Measurements from ENCODE around the gene RFNG. TPM values are rescaled to one million over a fixed set of nuclear protein-coding genes. Genes with fewer than 3 reads are reported as not detected.

RFNG gene
- total RNA-seq, 2 experiments from 2014 or later = 28.7 to 28.8 TPM

DNA sequence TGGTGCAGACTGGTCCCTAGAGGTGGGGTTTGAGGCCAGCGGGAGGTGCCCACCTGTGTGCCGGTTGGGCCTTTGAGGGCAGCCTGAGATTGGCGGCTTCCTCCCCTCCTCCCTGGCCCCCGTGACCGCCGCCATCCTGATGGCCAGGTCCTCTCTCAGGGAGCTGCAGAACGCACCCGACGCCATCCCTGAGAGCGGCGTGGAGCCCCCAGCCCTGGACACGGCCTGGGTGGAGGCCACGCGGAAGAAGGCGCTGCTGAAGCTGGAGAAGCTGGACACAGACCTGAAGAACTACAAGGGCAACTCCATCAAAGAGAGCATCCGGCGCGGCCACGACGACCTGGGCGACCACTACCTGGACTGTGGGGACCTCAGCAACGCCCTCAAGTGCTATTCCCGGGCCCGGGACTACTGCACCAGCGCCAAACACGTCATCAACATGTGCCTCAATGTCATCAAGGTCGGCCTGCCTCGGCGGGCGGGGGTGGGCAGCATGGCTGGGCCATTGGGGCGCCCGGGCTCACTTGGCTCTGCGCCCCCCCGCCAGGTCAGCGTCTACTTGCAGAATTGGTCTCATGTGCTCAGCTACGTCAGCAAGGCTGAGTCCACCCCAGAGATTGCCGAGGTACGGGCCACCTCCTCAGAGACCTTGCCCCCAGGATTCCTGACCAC is 2.9 kb upstream of the RFNG start:
- DNase-seq (no peak), ATAC-seq (ENCODE audit: low read depth) (no peak)
- no peaks in the 10 kb centered on the region for H3K9me3 Mint-ChIP-seq
- POLR2A ChIA-PET = interaction anchor here (1.0 to 1.2 kb wide), 2 partner anchors 10 to 44 kb away, joined by 3 to 4 read pairs; partner anchors contain the start of gene FASN
- H3K27ac Mint-ChIP-seq = no peak overlapping the region
- no peaks in the 10 kb centered on the region for H3K27me3 Mint-ChIP-seq
- H3K4me1 Mint-ChIP-seq = peaks cover 8% of the 10 kb centered on the region
- H3K36me3 Mint-ChIP-seq = no peaks in the 10 kb centered on the region
- no peak overlapping the region for H3K4me3 Mint-ChIP-seq

DNA sequence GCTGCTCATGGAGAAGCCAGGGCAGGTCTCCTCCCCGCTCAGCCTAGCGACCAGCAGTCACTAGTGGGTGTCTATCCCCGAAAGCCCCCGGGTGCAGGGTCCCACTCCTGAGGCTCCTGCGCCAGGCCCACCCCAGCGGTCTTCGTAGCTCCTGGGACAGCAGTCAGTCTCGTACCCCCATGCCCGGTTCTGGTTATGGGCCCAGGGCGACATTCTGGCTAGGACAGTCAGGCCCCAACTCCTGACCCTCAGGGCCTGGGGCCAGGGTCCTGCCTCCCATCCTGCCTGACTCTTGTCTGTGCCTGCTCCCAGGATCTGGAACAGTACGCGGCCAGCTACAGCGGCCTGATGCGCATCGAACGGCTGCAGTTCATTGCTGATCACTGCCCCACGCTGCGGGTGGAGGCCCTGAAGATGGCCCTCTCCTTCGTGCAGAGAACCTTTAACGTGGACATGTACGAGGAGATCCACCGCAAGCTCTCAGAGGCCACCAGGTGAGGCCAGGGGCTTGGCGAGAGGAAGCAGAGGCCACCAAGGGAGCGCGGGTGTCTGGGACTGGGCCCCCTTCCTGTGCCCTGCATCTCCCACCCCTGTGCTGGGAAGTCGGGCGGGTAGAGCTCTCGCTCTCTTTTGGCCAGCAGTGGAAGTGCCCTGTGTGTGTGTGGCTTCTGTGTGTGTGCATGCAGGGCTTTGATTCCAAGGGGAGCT is 2.1 kb upstream of the RFNG start:
- POLR2A ChIA-PET = interaction anchor here (1.2 to 1.3 kb wide), 3 partner anchors 16 to 45 kb away, joined by 3 to 4 read pairs (median 3); partner anchors contain the start of genes DCXR and FASN
- Mint-ChIP-seq H3K4me3 (peak overlapping the region; percentile 74), H3K27ac (no peak overlapping the region), H3K9me3 (no peaks in the 10 kb centered on the region), H3K27me3 (no peaks in the 10 kb centered on the region), H3K4me1 (peaks cover 8% of the 10 kb centered on the region), H3K36me3 (no peaks in the 10 kb centered on the region)
- ATAC-seq (ENCODE audit: low read depth) (no peak), DNase-seq (no peak)

DNA sequence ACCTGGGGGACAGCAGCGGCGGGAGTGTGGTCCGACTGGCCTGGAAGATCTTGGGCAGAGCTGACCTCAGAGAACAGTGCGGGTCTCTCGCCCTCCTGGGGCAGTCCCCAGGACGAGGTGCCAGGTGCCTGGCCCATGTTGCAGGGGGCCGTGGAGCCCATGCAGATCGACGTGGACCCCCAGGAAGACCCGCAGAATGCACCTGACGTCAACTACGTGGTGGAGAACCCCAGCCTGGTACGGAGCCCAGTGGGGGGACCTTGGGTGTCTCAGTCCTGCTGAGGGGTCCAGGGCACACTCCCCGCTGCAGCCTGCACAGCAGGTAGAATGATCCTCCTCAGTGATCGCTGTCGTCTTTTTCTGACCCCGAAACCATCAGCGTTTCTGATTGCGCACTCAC is 1.5 kb upstream of the RFNG start:
- no peaks in the 10 kb centered on the region for H3K36me3 Mint-ChIP-seq
- peak overlapping the region; percentile 74 for H3K4me3 Mint-ChIP-seq
- POLR2A ChIA-PET = interaction anchor here (1.2 to 1.3 kb wide), 3 partner anchors 16 to 45 kb away, joined by 3 to 4 read pairs (median 3); partner anchors contain the start of genes DCXR and FASN
- H3K4me1 Mint-ChIP-seq = peaks cover 8% of the 10 kb centered on the region
- no peak for ATAC-seq (ENCODE audit: low read depth)
- H3K9me3 Mint-ChIP-seq = no peaks in the 10 kb centered on the region
- no peaks in the 10 kb centered on the region for H3K27me3 Mint-ChIP-seq
- peak overlapping the region; percentile 58 for H3K27ac Mint-ChIP-seq
- no peak for DNase-seq

DNA sequence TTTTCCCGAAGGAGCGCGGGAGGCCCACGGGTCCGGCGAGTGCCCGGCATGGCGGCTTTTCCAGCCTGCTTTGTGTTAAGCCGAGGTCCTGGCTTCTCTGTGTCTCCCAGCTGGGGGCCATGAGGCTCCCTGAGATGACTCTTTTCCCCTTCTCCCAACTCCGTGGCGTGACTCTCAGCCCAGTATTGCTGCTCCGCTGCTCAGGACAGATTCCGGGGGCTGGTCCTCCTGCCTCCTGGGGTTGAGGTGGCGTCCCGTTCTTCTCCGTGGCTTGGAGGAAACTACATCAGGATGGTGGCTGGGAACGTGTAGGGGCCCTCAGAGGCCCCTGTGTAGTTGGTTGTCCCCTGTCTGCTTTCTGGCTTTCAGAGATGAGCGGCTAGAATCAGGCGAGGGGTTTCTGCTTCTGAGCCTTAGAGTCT is 1.0 kb upstream of the RFNG start:
- POLR2A ChIA-PET = interaction anchor here (1.2 to 1.4 kb wide), 5 partner anchors 12 to 74 kb away, joined by 3 to 8 read pairs (median 4); partner anchors contain the start of genes DCXR, DUS1L and FASN
- peak overlapping the region; percentile 58 for H3K27ac Mint-ChIP-seq
- no peak for DNase-seq

DNA sequence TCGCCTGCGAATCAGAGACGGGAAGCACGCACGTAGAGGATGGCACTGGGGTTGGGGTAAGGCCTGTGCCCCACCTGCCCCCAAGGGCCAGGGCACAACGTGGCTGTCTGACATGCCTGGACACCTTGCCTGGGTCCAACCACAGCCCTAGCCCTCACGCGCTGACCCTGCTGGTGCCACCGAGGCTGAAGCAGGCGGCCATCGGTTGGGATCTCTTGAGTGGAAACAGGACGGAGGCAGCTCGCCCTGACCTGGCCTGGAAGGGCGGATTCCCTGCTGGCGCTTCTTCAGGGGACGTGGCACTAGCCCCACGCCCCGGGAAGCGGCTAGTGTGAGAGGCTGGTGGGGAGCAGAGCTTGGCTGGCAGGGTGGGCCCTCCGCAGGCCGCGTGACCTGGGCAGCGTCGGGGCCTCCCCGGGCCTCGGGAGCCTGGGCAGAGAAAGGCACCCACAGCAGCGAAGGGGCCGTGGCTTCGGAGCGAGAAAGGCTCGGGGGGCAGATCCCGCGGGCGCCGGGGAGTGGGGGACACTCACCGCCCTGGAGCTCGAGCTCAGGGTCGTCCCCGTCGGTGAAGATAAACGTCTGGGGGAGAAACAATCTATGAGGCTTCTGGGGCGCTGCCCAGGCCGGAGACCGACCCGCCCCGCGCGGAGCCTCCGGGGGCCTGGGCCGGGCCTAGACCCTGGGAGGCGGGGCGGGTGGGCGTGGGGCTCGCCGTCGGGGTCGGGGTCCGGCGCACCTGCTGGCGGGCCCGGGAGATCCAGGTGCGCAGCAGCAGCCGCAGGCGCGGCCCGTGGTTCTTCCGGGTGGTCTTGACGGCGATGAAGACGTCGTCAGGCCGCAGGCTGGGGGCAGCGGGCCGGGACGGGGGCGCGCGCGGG is 610 bp downstream of the RFNG start:
- DNase-seq (no peak), ATAC-seq (ENCODE audit: low read depth) (peak; percentile 5)
- Mint-ChIP-seq H3K4me1 (peaks cover 9% of the 10 kb centered on the region), H3K9me3 (no peaks in the 10 kb centered on the region), H3K27ac (peak overlapping the region; percentile 86), H3K27me3 (no peaks in the 10 kb centered on the region), H3K36me3 (peaks cover 2% of the 10 kb centered on the region), H3K4me3 (peak overlapping the region; percentile 86)
- POLR2A ChIA-PET = interaction anchor here (0.6 to 1.7 kb wide), 6 partner anchors 13 to 56 kb away, joined by 3 to 8 read pairs (median 5); partner anchors contain the start of genes DCXR and FASN

More for the DNA sequence above, 1.0 kb upstream of the RFNG start:
- ATAC-seq (ENCODE audit: low read depth) = no peak
- Mint-ChIP-seq H3K4me3 (peak overlapping the region; percentile 74), H3K36me3 (peaks cover 1% of the 10 kb centered on the region), H3K27me3 (no peaks in the 10 kb centered on the region), H3K9me3 (no peaks in the 10 kb centered on the region), H3K4me1 (peaks cover 8% of the 10 kb centered on the region)

DNA sequence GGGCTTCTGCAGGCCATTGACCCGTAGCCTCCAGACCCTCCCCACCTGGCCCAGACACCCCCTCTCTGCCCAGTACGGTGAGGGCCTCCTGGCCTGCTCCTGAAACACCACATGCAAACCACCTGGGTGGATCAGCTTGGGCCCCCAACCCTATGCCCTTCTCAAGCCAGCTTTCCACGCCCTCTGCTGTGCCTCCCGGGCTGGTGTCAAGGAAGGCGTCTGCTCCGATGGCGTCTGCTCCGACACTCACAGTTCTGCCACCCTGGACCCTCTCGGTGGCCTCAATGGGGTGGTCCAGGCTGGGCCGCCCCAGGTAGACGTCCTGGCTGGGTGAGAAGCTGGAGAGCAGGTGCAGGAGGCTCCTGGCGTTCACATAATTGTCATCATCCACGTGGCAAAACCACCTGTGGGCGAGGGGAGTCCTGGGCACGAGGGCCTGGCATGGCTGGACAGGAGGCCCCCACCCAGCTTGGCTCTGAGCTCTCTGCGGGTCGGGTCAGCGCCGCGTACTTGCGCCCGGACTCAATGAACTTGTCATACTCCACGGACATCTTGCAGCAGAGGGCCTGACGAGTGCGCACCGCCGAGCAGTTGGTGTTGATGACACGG is 1.4 kb downstream of the RFNG start:
- Mint-ChIP-seq H3K36me3 (peaks cover 2% of the 10 kb centered on the region), H3K27me3 (no peaks in the 10 kb centered on the region), H3K27ac (peak overlapping the region; percentile 86), H3K4me1 (peaks cover 8% of the 10 kb centered on the region), H3K4me3 (peak overlapping the region; percentile 86), H3K9me3 (no peaks in the 10 kb centered on the region)
- POLR2A ChIA-PET = interaction anchor here (0.8 to 1.7 kb wide), 4 partner anchors 13 to 48 kb away, joined by 3 to 8 read pairs (median 6); partner anchors contain the start of genes DCXR and FASN
- ATAC-seq (ENCODE audit: low read depth) (no peak), DNase-seq (no peak)

DNA sequence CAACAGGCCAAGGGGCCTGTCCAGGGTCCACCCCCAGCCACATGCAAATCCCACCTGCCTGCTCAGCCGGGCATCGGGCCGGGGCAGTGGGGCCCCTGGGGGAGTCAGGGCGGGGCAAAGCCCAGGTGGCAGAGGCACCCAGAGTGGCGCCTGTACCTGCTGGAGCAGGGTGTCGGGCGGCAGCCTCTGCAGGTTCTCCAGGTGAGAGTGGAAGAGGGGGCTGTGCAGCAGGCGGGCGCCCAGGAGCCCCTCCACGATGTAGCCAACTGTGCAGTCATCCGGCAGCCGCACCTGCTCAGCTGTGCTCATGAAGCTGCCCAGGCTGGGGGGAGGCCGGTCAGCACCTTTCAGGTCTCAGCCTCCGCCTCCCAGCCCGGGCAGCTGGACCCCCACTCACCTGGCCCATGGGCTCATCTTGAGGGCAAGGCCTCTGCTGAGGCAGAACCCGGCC is 2.1 kb downstream of the RFNG start:
- peaks cover 8% of the 10 kb centered on the region for H3K4me1 Mint-ChIP-seq
- DNase-seq (no peak), ATAC-seq (ENCODE audit: low read depth) (no peak)
- POLR2A ChIA-PET = no interaction called here
- peaks cover 2% of the 10 kb centered on the region for H3K36me3 Mint-ChIP-seq
- H3K4me3 Mint-ChIP-seq = no peak overlapping the region
- H3K27me3 Mint-ChIP-seq = no peaks in the 10 kb centered on the region
- H3K9me3 Mint-ChIP-seq = no peaks in the 10 kb centered on the region
- no peak overlapping the region for H3K27ac Mint-ChIP-seq

DNA sequence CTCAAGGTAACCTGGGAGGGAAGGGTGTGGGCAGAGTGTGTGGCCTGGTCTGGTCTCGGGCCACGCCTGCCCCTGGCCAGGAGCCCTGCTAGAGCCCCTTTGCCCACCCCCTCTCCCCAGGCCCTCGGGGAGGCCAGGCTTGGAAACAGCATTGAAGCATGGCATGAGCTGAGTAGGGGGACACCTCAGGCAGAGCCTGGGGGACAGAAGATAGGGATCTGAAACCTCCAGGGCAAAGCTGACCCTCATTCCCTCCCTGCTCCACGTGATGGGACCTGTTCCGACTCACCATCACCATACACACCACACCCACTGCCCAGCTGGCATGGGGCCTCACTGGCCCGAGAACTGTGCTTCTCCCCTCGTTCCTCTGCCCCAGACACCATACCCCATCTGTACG is 2.5 kb downstream of the RFNG start:
- no peak for DNase-seq
- no peak for ATAC-seq (ENCODE audit: low read depth)
- Mint-ChIP-seq H3K4me1 (peaks cover 8% of the 10 kb centered on the region), H3K9me3 (no peaks in the 10 kb centered on the region), H3K27ac (no peak overlapping the region), H3K36me3 (peaks cover 2% of the 10 kb centered on the region), H3K4me3 (no peak overlapping the region), H3K27me3 (no peaks in the 10 kb centered on the region)
- POLR2A ChIA-PET = no interaction called here

DNA sequence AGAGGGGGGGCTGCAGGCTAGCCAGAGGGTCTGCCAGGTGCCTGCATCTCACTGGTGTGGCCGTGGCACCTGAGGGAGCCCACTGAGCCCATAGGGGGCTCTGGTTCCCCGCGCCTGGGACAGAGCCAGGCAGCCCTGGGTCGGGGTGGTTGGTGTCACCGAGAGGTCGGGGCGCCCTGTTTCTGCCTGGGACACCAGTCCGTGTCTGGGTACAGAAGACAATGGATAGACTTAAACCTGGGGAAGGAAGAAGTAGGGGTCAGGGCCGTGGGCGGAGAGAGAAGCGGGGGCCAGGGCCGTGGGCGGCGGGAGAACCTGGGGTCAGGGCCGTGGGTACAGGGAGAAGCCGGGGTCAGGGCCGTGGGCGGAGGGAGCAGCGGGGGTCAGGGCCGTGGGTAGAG is 3.0 kb downstream of the RFNG start:
- no peak for DNase-seq
- POLR2A ChIA-PET = interaction anchor here (1.0 kb wide), 1 partner anchor 11 kb away, joined by 4 read pairs; the partner anchor contains the start of gene DCXR

DNA sequence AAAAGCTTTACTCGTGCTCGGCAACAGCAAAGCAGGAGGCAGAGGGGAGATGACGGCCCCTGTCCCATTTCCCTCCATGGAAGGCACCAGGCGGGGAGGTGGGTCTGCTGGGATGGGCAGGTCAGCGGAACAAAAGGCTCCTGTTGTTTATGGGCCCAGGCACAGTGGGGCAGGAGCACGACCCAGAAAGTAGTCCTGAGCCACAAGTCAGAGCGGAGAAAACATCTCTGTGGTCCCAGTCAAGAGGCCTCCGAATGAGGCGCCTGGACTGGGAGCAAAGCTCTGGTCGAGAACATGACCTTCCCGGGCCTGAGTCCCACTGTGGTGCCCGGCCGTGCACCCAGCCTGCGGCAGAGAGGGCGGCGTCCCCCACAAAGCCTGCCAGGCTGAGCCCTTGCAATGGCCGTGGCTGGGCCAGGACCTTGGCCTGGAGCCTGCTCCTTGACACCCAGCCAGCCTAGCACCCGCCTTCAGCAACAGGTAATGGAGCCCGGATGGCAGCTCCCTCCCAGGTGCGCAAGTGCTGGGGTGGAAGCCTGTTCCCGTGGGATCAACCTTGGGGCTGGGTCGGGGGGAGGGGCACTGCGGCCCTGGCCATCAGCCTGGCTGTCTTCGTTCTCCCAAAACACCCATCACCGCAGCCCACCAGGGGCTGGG is 3.6 kb downstream of the RFNG start:
- no peak overlapping the region for H3K27ac Mint-ChIP-seq
- H3K36me3 Mint-ChIP-seq = peaks cover 2% of the 10 kb centered on the region
- peaks cover 8% of the 10 kb centered on the region for H3K4me1 Mint-ChIP-seq
- no peak overlapping the region for H3K4me3 Mint-ChIP-seq
- no peak for ATAC-seq (ENCODE audit: low read depth)
- DNase-seq = no peak
- no peaks in the 10 kb centered on the region for H3K27me3 Mint-ChIP-seq
- H3K9me3 Mint-ChIP-seq = no peaks in the 10 kb centered on the region
- POLR2A ChIA-PET = interaction anchor here (1.0 kb wide), 1 partner anchor 10 kb away, joined by 4 read pairs; the partner anchor contains the start of gene DCXR

More for the DNA sequence above, 3.0 kb downstream of the RFNG start:
- Mint-ChIP-seq H3K27me3 (no peaks in the 10 kb centered on the region), H3K36me3 (peaks cover 2% of the 10 kb centered on the region), H3K27ac (no peak overlapping the region), H3K9me3 (no peaks in the 10 kb centered on the region), H3K4me1 (peaks cover 8% of the 10 kb centered on the region), H3K4me3 (no peak overlapping the region)
- ATAC-seq (ENCODE audit: low read depth) = no peak

DNA sequence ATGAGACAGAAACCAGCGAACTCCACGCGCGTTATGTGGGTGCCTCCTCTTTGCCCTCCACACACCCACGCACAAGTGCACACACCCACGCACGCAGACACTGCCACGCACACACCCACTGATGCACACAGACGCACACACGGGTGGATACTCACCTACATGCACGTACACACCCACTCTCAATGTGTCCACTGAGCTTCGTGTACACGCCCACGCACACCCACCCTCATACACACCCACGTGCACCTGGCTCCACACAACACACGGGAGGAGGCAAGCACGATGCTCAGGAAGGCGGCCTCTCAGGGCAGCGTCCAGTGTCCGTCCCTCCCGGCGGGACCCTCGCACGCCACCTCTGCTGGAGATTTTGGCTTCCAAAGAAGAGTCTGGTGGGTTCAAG is 4.2 kb downstream of the RFNG start:
- POLR2A ChIA-PET = interaction anchor here (1.0 kb wide), 1 partner anchor 10 kb away, joined by 4 read pairs; the partner anchor contains the start of gene DCXR
- no peak overlapping the region for H3K27ac Mint-ChIP-seq
- H3K4me1 Mint-ChIP-seq = peaks cover 5% of the 10 kb centered on the region
- DNase-seq (no peak), ATAC-seq (ENCODE audit: low read depth) (no peak)
- H3K4me3 Mint-ChIP-seq = no peak overlapping the region
- no peaks in the 10 kb centered on the region for H3K27me3 Mint-ChIP-seq
- no peaks in the 10 kb centered on the region for H3K9me3 Mint-ChIP-seq
- peaks cover 2% of the 10 kb centered on the region for H3K36me3 Mint-ChIP-seq

DNA sequence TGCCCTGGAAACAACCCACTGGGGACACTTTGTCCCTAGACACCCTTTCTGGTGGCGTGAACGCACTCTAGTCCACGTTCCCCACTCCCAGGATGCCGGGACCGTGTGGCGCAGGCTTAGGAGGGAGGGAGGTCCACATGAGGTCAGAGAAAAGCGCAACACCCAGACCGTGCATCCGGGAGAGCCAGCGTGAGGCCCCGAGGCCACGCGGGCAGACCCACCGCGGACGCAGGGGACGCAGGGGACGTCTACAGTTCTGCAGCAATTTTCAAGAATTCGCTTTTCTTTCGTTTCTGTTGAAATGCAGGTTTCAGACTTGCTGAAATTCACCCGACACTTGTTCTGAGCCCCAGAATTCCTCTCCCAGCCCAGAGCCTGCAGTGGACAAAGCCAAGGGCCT is 4.7 kb downstream of the RFNG start:
- Mint-ChIP-seq H3K9me3 (no peaks in the 10 kb centered on the region), H3K4me1 (peaks cover 5% of the 10 kb centered on the region), H3K27ac (no peak overlapping the region), H3K4me3 (no peak overlapping the region), H3K27me3 (no peaks in the 10 kb centered on the region), H3K36me3 (peaks cover 2% of the 10 kb centered on the region)
- no peak for ATAC-seq (ENCODE audit: low read depth)
- DNase-seq = no peak
- POLR2A ChIA-PET = no interaction called here

All from activated naive CD8-positive, alpha-beta T cell treated with anti-CD3 and anti-CD28 coated beads, Interleukin-2, amount 10 ng/mL, durations not matched to agents 7 days and 5 days (primary cell).